Liver (tissue), 9 donors: ENCODE results near the gene TET2. TPM values are rescaled to one million over a fixed set of nuclear protein-coding genes. Genes with fewer than 3 reads are reported as not detected.

Experiments used
- DNase-seq: peaks from one replicate; pipeline ENCODE4 v3.0.0-alpha.2; 2017; ENCODE audit warnings: low spot score
- H3K27ac ChIP-seq, 2 donors: one replicate each; pipeline ENCODE4 v1.7.0; 2013; ENCODE audit warnings: inconsistent platforms in 2 of 2, low read length in 2 of 2, control low read depth in 1 of 2, low read depth in 1 of 2, mild to moderate bottlenecking in 1 of 2
- H3K27me3 ChIP-seq, 4 donors: one replicate each; pipeline versions ENCODE4 v1.6.1 to v1.7.0; 2013; ENCODE audit warnings: low read length in 3 of 4, inconsistent platforms in 1 of 4, mild to moderate bottlenecking in 1 of 4, moderate library complexity in 1 of 4; ENCODE audit not compliant: control insufficient read depth in 4 of 4, insufficient read depth in 4 of 4
- H3K36me3 ChIP-seq, 4 donors: one replicate each; pipeline versions ENCODE4 v1.6.1 to v1.7.0; 2013; ENCODE audit warnings: low read length in 3 of 4, mild to moderate bottlenecking in 3 of 4, low read depth in 1 of 4, moderate library complexity in 1 of 4; ENCODE audit not compliant: control insufficient read depth in 4 of 4, insufficient read depth in 3 of 4
- H3K4me1 ChIP-seq, 4 donors: one replicate each; pipeline versions ENCODE4 v1.6.1 to v1.7.0; 2013; ENCODE audit warnings: low read length in 3 of 4, mild to moderate bottlenecking in 3 of 4, moderate library complexity in 1 of 4; ENCODE audit not compliant: control insufficient read depth in 4 of 4, insufficient read depth in 4 of 4
- H3K4me3 ChIP-seq, 3 donors: one replicate each; pipeline versions ENCODE4 v1.6.1 to v1.7.0; 2013; ENCODE audit warnings: low read length in 3 of 3, control low read depth in 1 of 3, low read depth in 1 of 3, mild to moderate bottlenecking in 1 of 3
- H3K9ac ChIP-seq, 2 donors: one replicate each; pipeline ENCODE4 v1.7.0; 2013; ENCODE audit warnings: low read length in 2 of 2, mild to moderate bottlenecking in 2 of 2, moderate library complexity in 2 of 2, control low read depth in 1 of 2, low read depth in 1 of 2
- H3K9me3 ChIP-seq, 4 donors: one replicate each; pipeline versions ENCODE4 v1.6.1 to v1.7.0; 2013; ENCODE audit warnings: low read length in 3 of 4; ENCODE audit not compliant: control insufficient read depth in 4 of 4
- EGR1 ChIP-seq, 2 donors: IDR thresholded peaks; 2 replicates each; pipeline ENCODE4 v1.6.1; 2016 to 2018; ENCODE audit warnings: antibody characterized with exemption in 2 of 2, low read depth in 2 of 2
- FOXA2 ChIP-seq: IDR thresholded peaks from 2 replicates; pipeline ENCODE4 v1.6.1; 2016; ENCODE audit warnings: antibody characterized with exemption
- HNF4A ChIP-seq, 2 donors: conservative IDR thresholded peaks; 2 replicates each; pipeline ENCODE4 v1.6.1; 2016; ENCODE audit warnings: antibody characterized with exemption in 2 of 2, mild to moderate bottlenecking in 2 of 2
- HNF4G ChIP-seq: IDR thresholded peaks from 2 replicates; pipeline ENCODE4 v1.6.1; 2016; ENCODE audit warnings: antibody characterized with exemption
- JUND ChIP-seq, 2 donors: IDR thresholded peaks; 2 replicates each; pipeline ENCODE4 v1.6.1; 2016; ENCODE audit warnings: antibody characterized with exemption in 2 of 2
- NR2F2 ChIP-seq: IDR thresholded peaks from 2 replicates; pipeline ENCODE4 v1.6.1; 2016; ENCODE audit warnings: antibody characterized with exemption
- SP1 ChIP-seq: IDR thresholded peaks from 2 replicates; pipeline ENCODE4 v1.6.1; 2018; ENCODE audit warnings: antibody characterized with exemption, mild to moderate bottlenecking
- TAF1 ChIP-seq: conservative IDR thresholded peaks from 2 replicates; pipeline ENCODE4 v1.6.1; 2016; ENCODE audit warnings: antibody characterized with exemption, mild to moderate bottlenecking
- YY1 ChIP-seq: IDR thresholded peaks from 2 replicates; pipeline ENCODE4 v1.6.1; 2016; ENCODE audit warnings: antibody characterized with exemption, mild to moderate bottlenecking
- WGBS: extraction: QIAGEN DNeasy Blood & Tissue Kit; methylation state at CpG from one replicate; pipeline ENCODE4 v1.1.7; 2013; 5-methylcytosine and 5-hydroxymethylcytosine counted together
- polyA plus RNA-seq, 2 donors: library from polyadenylated mRNA; stranded (reverse) in 1 of 2; unstranded in 1 of 2; fragments of 200-250 nt in 1 of 2; fragments of >200 nt in 1 of 2; fragmentation: Nextera tagmentation in 1 of 2; extraction: Ambion mirVana in 1 of 2; gene quantifications; one replicate each; pipeline versions ENCODE4 v1.2.1 to v1.2.3, GENCODE V29; 2013 to 2015
- total RNA-seq, 2 donors: library from RNA; depleted of rRNA; stranded (reverse); fragments of >200 nt; gene quantifications; one replicate each; pipeline ENCODE4 v1.2.3, GENCODE V29; 2014
- TF ChIP-seq, protein P1 (sequence below): IDR thresholded peaks from 2 replicates; pipeline ENCODE4 v1.6.1; 2016; ENCODE audit warnings: antibody characterized with exemption
- TF ChIP-seq, protein P2 (sequence below): IDR thresholded peaks from 2 replicates; pipeline ENCODE4 v1.6.1; 2016; ENCODE audit warnings: antibody characterized with exemption
- TF ChIP-seq, protein P3 (sequence below): fragments of 150-350 bp; IDR thresholded peaks from 2 replicates; pipeline ENCODE4 v1.5.1; 2017; ENCODE audit warnings: improper control_type of control experiment, low read depth, low read length; ENCODE audit not compliant: missing input control
- TF ChIP-seq, protein P4 (sequence below): IDR thresholded peaks from 2 replicates; pipeline ENCODE4 v1.6.1; 2016; ENCODE audit warnings: antibody characterized with exemption
- donor health status: healthy.
- donor health status: healthy.
- donor health status: healthy.
- donor health status: healthy.
- donor health status: healthy.

Gene TET2
- total and polyA plus RNA-seq, 4 donors = 0.88 to 8.4 (median 5.5) TPM

- TF ChIP-seq, protein P1, sequence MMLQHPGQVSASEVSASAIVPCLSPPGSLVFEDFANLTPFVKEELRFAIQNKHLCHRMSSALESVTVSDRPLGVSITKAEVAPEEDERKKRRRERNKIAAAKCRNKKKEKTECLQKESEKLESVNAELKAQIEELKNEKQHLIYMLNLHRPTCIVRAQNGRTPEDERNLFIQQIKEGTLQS = no peak
- TF ChIP-seq HNF4G = no peak
- TF ChIP-seq, protein P2, sequence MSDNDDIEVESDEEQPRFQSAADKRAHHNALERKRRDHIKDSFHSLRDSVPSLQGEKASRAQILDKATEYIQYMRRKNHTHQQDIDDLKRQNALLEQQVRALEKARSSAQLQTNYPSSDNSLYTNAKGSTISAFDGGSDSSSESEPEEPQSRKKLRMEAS = no peak
- no peak for TF ChIP-seq SP1
- no peak for TF ChIP-seq HNF4A (conservative IDR thresholded peaks at IDR 0.05)
Measured at GRCh38 chr4:105129286-105130040, 17.2 kb upstream of the TET2 start (continued).

- H3K36me3 ChIP-seq = no peaks in the 10 kb centered on the region
- 65% methylated on average over 1 of the region's 1 CpG for WGBS
Measured at GRCh38 chr4:105130945-105131344, 15.7 kb upstream of the TET2 start.

DNA sequence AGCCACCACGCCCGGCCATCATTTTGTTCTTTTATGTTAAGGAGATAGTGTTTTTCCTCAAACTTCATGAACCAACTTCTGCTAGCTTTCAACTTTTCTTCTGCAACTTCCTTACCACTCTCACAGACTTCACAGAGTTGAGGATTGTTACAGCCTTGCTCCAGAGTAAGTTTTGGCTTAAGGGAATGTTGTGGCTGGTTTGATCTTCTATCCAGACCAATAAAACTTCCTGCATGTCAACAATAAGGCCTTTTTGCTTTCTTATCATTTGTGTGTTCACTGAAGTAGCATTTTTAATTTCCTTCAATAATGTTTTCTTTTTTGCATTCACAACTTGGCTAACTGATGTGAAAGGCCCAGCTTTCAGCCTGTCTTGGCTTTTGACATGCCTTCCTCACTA, 12.7 kb upstream of the TET2 start:
- Histone ChIP-seq H3K4me3 (no peak overlapping the region), H3K27me3 (no peaks in the 10 kb centered on the region), H3K4me1 (no peaks in the 10 kb centered on the region), H3K9me3 (no peaks in the 10 kb centered on the region), H3K36me3 (no peaks in the 10 kb centered on the region), H3K9ac (no peak overlapping the region), H3K27ac (no peak overlapping the region)
- TF ChIP-seq TAF1 = no peak
- TF ChIP-seq NR2F2 = no peak
- TF ChIP-seq, protein P2 = no peak
- no peak for TF ChIP-seq EGR1 (IDR thresholded peaks at IDR 0.05; ENCODE audit: low read depth in 2 of 2)
- TF ChIP-seq, protein P3, sequence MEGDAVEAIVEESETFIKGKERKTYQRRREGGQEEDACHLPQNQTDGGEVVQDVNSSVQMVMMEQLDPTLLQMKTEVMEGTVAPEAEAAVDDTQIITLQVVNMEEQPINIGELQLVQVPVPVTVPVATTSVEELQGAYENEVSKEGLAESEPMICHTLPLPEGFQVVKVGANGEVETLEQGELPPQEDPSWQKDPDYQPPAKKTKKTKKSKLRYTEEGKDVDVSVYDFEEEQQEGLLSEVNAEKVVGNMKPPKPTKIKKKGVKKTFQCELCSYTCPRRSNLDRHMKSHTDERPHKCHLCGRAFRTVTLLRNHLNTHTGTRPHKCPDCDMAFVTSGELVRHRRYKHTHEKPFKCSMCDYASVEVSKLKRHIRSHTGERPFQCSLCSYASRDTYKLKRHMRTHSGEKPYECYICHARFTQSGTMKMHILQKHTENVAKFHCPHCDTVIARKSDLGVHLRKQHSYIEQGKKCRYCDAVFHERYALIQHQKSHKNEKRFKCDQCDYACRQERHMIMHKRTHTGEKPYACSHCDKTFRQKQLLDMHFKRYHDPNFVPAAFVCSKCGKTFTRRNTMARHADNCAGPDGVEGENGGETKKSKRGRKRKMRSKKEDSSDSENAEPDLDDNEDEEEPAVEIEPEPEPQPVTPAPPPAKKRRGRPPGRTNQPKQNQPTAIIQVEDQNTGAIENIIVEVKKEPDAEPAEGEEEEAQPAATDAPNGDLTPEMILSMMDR = no peak
- TF ChIP-seq JUND (IDR thresholded peaks at IDR 0.05) = no peak
- 87% methylated on average over 2 of the region's 2 CpGs for WGBS
- no peak for DNase-seq

More at GRCh38 chr4:105130945-105131344, 15.7 kb upstream of the TET2 start:
- TF ChIP-seq, protein P2 = no peak
- H3K4me3 ChIP-seq = no peak overlapping the region
- H3K9me3 ChIP-seq = no peaks in the 10 kb centered on the region
- no peaks in the 10 kb centered on the region for H3K4me1 ChIP-seq
- H3K27ac ChIP-seq = no peak overlapping the region
- no peaks in the 10 kb centered on the region for H3K27me3 ChIP-seq
- DNase-seq = no peak
- H3K9ac ChIP-seq = no peak overlapping the region

GRCh38 chr4:105135785-105136184, 10.9 kb upstream of the TET2 start:
- H3K27ac ChIP-seq = no peak overlapping the region
- H3K9me3 ChIP-seq = no peaks in the 10 kb centered on the region
- no peak overlapping the region for H3K9ac ChIP-seq
- no peaks in the 10 kb centered on the region for H3K27me3 ChIP-seq
- TF ChIP-seq EGR1 (IDR thresholded peaks at IDR 0.05; ENCODE audit: low read depth in 2 of 2) = no peak
- no peak for TF ChIP-seq TAF1
- no peak for TF ChIP-seq NR2F2
- no peak for TF ChIP-seq HNF4A (conservative IDR thresholded peaks at IDR 0.05)
- TF ChIP-seq FOXA2 = no peak
- TF ChIP-seq SP1 = no peak
- no peak for TF ChIP-seq YY1
- TF ChIP-seq, protein P4, sequence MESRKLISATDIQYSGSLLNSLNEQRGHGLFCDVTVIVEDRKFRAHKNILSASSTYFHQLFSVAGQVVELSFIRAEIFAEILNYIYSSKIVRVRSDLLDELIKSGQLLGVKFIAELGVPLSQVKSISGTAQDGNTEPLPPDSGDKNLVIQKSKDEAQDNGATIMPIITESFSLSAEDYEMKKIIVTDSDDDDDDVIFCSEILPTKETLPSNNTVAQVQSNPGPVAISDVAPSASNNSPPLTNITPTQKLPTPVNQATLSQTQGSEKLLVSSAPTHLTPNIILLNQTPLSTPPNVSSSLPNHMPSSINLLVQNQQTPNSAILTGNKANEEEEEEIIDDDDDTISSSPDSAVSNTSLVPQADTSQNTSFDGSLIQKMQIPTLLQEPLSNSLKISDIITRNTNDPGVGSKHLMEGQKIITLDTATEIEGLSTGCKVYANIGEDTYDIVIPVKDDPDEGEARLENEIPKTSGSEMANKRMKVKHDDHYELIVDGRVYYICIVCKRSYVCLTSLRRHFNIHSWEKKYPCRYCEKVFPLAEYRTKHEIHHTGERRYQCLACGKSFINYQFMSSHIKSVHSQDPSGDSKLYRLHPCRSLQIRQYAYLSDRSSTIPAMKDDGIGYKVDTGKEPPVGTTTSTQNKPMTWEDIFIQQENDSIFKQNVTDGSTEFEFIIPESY = no peak
- no peak overlapping the region for H3K4me3 ChIP-seq
- no peak for DNase-seq
- no peaks in the 10 kb centered on the region for H3K36me3 ChIP-seq
- 65% methylated on average over 2 of the region's 2 CpGs for WGBS
- H3K4me1 ChIP-seq = peaks cover 0 to 1% (median 0%) of the 10 kb centered on the region in 4 donors
